GM19193 (cell line): ENCODE data around the gene CCDC33.

Experiments
- POLR2A ChIP-seq: IDR thresholded peaks from 4 replicates; pipeline ENCODE4 v1.6.1; 2011; ENCODE audit not compliant: insufficient read depth, insufficient read length; ENCODE audit errors: extremely low read depth

Gene CCDC33

DNA sequence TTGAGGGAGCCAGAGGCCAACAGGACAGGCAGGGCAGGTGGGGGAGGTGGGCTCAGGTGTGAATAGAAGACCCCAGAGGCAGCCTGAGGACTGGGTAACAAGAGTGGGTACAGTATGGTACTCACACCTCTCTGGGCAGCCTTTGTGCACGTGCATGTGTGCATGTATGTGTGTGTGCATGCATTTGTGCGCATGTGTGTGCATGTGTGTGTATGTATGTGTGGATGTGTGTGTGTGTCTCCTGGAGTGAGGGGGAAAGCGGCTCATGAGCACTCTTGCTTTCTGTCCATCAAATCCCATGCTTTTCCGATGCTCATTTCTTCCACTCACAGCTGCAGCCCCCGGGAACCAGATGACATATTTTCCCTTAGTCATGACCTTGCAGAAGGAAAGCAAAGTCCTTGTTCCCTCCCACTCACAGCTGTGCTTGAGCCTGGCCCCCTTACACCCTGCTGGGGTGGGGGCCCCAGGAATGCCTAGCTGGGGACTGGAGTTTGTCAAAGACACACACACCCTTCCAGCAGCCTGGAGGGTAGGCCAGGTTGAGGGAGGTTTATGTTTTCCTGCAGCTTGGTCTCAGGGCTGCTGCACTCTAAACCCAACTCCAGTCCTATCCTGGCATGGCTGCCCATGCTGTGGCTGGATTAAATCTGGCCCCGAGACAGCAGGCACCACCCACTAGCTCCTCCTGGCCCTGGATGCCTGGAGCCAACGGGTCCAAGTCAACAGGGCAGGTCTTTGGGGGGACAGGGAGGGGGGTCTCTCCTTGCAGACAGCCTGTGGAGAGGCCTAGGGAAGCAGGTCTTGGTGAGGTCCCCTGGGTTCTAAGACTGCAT, 22.5 kb downstream of the CCDC33 start:
- no peak for TF ChIP-seq POLR2A

DNA sequence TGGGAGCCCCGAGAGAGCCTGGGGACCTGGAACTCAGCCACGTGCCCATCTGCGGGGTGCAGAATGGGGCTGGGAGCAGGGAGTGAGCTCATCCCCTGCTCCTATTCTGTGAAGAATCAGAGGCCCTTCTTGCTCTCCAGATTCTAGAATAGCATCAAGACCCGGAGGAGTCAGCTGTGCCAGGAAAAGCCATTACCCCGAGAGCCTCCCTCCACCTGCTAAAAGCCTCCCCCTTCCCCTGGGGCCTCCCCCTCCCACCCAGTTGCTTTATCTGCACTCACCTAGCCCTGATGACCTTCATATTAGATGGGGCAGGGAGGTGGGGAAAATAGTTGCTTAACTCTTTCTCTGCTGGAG, 23.1 kb downstream of the CCDC33 start:
- TF ChIP-seq POLR2A, result no peak

DNA sequence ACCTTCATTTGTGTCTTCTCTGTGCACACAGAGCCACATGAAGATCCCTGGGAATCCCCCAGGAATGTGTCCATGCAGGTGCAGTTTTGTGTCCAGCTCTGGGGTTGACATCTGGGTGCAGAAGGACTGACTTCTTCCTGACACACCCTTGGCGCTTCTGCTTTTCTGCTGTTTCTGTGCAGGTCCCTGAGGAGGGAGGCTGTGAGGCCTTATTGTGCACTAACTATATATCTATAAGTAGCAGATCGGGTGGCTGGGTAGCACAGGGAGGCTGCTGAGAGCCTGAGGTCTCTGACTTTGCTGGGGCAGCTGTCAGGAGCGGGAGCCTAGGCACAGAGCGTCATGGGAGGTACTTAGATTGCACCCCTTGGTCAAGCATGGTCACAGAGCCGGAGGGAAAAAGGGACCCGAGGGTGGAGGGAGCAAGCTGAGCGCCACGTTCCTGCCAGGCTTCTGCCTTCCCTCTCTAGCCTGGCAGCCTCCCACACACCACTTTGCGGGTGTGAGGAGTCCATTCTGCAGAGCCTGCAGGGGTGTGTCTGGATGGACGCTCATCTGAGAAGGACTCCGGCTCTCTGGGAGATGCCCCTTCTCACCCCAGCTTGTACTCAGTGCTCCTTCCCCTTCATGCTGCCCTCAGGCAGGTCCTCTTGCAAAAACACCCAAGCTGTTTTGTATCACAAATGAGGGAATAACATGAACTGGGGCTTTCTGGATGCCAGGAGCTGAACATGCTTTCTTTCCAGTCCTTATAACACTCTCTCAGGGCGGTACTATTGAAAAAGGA, 23.9 kb downstream of the CCDC33 start:
- TF ChIP-seq POLR2A, result no peak

DNA sequence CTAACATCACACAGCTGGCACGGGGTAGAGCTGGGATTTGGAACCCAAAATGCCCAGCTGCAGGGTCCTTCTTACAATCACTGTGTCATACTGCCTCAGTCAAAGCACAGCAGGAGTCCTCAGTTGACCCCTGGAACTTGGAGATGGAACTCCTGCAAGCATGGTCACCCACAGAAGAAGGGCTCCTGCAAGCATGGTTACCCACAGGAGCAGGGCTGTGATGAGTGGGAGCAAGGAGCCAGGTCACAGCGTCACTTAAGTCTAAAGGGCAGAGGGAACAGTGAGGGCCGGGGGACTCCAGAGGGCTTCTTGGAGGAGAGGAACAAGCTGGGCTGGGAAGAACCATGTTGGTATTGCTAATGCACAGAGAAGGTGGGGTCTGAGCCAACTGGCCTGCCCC, 24.9 kb downstream of the CCDC33 start:
- no peak for TF ChIP-seq POLR2A

DNA sequence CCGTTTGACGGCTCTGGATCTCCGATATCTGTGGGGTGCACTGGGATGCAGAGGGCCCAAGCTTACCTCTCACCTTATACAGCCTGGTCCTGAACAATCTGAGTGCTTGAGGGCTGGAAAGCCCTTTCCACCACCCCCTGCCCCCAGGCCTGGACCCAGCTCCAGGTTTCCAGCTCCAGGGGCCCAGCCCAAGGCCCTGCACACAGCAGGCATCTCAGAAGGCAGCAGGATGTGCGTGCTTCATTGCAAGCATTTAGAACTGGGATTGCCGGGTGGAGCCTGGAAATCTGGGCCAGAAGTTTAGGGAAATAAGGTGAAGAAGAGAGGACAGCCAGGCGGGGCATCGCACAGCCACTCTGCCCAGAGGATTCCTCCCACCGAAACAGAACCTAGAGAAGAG, 25.6 kb downstream of the CCDC33 start:
- no peak for TF ChIP-seq POLR2A

DNA sequence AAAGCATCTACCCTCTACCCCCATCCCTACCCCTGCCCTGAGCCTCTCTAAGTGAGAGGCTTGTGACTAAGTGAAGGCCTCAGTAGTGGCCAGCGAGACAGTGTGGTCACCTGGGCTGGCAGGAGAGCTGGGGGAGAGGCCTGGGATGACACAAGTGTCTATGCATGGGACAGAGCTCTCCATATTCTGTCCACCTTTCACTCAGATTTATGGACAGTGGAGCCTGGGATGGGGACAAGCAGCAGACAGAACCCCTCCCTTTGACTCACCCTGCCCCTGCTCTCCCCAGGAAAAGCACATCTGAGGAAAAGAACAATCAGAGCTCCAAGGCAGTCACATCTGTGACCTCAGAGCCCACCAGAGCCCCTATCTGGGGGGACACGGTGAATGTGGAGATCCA, 26.0 kb downstream of the CCDC33 start:
- TF ChIP-seq POLR2A, result no peak

DNA sequence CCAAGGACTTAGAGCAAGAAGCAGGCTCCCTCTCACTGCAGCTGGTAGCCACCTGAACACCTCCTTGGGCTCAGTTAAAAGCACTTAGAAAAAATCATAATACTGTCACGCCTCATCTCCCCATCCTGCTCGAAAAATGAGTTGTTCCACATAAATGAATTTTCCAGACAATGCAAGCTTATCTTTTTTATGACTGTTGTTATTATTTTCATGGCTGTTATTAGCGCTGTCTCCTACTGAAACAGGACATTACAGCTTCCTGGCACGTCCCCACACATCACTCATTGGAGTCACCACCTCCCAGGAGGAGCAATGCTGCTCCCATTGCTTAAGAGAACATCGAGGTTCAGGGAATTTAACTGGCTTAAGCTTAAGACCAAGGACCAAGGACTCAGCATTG, 26.5 kb downstream of the CCDC33 start:
- no peak for TF ChIP-seq POLR2A

DNA sequence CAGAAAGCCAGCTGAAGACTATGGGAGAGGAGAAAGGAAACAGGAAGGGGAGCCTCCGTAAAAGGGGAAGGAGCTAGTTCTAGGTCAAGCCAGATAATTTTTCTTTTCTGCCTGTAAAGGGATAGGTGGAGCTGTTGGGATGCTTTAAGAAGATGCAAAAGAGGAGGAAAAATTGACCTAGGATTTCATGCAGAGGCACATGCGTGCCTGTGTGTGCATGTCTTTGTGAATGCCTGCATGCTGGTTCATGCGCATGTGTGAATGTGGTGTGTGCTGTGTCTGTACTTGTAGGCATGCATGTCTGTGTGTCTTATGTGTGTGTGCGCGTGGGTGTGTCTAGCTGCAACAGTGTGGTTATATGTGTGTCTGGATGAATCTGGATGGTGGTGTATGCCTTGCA, 27.3 kb downstream of the CCDC33 start:
- TF ChIP-seq POLR2A, result no peak

DNA sequence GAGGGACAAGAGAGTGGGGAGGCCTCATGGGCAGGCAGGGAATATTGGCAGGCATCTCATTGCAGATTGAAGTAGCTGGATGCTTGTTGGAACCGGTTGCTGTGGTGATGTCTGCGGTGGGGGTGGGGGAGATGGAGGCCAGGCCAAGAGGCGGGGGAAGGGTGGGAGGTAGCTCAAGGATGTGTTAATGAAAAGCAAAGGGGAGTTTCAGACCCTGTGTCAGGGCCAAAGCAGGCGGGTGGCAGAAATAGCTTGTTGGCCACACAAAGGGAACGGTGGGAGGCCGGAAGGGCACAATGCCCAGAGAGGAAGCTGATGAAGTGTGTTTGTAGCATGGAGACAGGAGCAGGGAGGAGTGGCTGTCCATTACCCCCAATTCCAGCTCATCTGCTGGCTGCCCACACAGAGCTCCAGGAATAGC, 28.0 kb downstream of the CCDC33 start:
- TF ChIP-seq POLR2A, result no peak

DNA sequence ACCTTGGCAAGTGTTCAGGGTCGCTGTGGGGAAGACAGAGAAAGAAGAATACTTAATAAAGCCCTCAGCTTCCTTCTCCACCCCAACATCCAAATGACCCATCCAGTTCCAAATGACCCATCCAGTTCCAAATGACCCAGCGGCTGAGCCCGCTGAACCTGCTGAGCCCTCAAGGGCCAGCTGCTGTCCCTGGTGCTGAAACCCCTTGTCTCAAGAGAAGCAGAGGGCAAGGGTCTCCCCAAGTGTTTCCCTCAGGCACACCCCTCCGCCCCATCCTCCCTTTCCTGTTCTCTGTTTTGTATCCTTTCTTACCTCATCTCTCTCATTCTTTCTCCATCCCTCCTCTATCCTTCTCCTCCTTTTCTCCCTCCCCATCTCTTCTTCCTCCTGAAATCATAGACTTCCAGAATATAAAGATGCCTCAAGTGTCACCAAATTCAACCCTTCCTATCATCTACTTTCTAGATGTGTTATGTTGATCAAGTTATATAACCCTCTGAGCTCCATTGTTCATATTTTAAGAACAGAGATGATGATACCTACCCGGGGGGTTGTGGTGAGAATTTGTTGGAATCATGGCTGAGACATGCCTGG, 29.0 kb downstream of the CCDC33 start:
- TF ChIP-seq POLR2A, result no peak

DNA sequence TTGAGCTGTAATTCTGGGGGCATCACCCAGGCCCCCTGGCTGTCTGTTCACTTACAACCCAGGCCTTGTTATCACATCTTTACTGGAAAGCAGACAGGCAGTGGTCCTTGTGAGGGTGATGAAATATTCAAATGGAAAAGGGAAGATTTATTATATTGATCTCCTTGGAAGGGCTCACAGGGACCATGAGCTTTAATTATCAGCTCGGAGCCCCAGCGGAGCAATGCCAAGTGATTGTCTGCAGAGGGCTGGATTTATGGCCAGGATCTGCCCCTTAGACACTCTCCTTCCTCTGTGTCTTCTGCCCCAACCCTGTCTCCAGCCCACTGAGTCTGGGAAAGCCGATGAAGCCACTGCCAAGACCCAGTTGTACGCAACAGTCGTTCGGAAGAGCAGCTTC, 31.9 kb downstream of the CCDC33 start:
- no peak for TF ChIP-seq POLR2A

DNA sequence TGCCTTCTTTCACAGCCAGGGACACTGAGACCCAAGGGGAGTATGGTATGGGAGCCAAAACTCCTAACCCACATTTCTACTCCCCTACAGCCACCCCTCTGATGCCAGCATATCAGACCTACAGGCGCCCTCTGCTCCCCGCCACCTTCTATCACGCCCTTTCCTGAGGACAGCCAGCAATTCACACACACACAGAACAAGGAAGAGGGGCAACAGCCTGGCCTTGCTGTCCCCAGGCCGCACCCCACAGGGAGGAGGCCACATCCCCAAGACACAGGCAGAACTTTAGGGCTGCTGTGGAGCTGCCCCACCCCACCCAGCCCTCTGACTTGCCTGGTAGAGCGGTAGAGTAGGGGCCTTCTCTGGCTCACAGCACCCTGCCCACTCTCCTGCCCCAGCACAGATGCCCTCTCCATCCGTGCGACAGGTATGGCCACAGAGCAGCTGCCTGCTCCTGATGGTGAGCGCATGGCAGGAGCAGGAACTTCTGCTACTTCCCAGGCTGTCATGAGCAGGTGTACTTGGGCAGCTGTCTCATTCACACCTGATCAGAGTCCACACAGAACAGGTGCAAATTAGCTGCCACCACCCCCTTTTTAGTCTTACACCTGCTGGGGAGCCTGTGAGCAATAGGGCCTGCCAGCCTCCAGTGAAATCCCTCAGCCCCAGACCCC, 33.4 kb downstream of the CCDC33 start:
- TF ChIP-seq POLR2A, result no peak

DNA sequence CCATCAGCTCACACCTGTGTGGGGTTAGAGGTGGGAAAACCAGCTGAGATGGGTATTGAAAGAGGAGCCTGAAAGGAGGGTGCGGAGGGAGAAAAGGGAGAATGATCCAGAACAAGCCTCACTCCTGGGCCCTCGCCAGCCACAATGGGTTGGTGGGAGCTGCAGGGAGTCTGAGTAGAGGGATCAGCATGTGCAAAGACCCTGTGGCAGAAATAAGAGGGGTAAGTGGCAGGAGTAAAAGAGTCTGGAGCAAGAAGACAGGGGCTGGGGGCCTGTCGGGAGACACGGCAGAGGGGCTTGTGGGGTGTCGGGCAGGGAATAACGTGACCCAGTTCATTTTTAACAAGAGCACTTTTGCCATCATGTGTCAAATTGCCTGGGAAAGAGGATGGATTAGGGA, 34.0 kb downstream of the CCDC33 start:
- no peak for TF ChIP-seq POLR2A

DNA sequence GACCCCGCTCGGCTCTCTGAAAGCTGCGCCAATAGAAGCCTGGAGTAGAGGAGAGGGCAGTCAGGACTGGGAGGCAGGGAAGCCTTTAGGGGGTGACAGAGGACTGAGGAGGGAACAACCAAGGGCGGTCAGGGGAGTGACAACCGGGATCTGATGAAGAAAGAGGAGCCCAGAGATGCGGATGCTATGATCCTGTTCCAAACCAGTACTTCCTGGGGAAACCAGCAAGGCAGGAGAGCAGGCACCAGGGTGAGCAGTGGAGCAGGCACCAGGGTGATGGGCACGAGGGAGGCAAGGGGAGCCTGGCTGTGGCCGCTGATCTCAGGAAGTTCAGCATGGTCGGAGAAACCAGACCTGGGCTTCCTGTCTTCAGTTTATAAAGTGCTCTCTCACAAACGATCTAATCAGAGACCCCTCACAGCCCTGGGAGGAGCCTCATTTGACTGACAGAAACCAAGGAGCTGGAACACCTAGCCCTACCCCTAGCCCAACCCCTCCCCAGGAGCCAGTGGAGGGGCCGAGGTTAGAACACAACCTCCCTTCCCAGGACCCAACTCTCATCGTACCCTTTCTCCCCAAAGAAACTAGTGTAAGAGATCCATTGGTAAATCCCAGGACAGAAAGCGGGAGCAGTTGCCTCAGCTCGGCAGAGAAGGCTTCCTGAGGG, 34.9 kb downstream of the CCDC33 start:
- TF ChIP-seq POLR2A, result no peak

DNA sequence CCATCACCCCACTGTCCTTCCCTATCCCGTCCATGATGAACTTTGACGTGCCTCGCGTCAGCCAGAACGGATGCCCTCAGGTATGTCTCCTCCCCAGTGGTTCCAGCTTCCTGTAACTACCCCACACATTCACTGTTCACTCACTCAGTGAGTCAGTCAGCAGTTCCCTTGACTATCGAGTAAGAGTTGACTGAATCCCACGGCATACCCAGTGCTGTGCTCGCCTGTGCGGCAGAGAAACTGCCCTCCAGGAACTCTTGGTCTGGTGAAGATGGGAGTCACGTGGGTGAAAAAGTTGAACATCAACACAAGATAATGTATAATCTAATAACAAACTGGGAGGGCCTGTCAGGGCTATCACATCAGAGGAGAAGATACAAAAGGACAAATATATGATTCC, 36.7 kb downstream of the CCDC33 start:
- TF ChIP-seq POLR2A, result no peak
